ENCODE measurements around the gene GPR39. TPM values are rescaled to one million over a fixed set of nuclear protein-coding genes. Genes with fewer than 3 reads are reported as not detected.

Gene GPR39
- total RNA-seq, 1 experiment from 2014 or later, result 0.50 TPM

DNA sequence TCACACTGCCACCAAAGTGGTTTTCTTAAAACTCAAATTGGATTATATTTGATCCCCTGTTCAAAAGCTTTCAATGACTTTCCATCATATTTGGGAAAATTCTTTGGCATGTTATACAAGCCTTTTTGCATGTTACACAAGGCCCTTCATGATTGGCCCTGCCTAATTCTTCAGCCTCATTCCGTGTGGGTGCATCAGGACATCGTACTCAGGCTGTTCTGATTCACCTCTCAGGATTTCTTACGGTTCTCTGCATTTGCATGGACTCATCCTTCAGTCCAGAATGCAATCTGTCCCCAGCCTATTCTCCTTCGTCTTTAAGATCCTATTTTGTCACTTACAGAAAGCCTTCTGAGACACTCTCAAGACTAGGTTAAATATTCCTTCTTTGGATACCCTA is 145.6 kb downstream of the GPR39 start:
- no peak overlapping the region for H2BK5ac ChIP-seq (ENCODE audit: insufficient read length, low read length)
- H3K23ac ChIP-seq (ENCODE audit: insufficient read length, low read depth, low read length), result no peak overlapping the region
- H3K79me2 ChIP-seq (ENCODE audit: insufficient read depth, low read length), result no peaks in the 10 kb centered on the region
- no peaks in the 10 kb centered on the region for H3K23me2 ChIP-seq (ENCODE audit: insufficient read length, low read depth, low read length, poor library complexity, severe bottlenecking)
- H3K56ac ChIP-seq (ENCODE audit: insufficient read length, low read depth, low read length), result no peak overlapping the region
- H3K27ac Mint-ChIP-seq, result no peak overlapping the region
- peaks cover 10% of the 10 kb centered on the region in 2 experiments for H3K4me1 Mint-ChIP-seq
- no peak overlapping the region for H3K4me2 ChIP-seq (ENCODE audit: insufficient read depth, insufficient read length, low read length)
- no peak overlapping the region for H2BK15ac ChIP-seq (ENCODE audit: low read depth, low read length)
- no peak for DNase-seq
- H2AK5ac ChIP-seq (ENCODE audit: insufficient read length, low read length), result no peak overlapping the region
- no peaks in the 10 kb centered on the region; the same call in 1 of the 2 replicates for H3K27me3 Mint-ChIP-seq (ENCODE audit: low read depth)
- H2BK12ac ChIP-seq (ENCODE audit: insufficient read length, low read depth, low read length), result no peak overlapping the region
- H3K14ac ChIP-seq (ENCODE audit: insufficient read depth, low read length), result no peak overlapping the region
- H4K20me1 ChIP-seq (ENCODE audit: control insufficient read depth, insufficient read depth, insufficient read length), result no peaks in the 10 kb centered on the region
- H3K18ac ChIP-seq (ENCODE audit: insufficient read length, low read depth, low read length), result no peak overlapping the region
- no peak overlapping the region for H3K4ac ChIP-seq (ENCODE audit: low read depth, low read length)
- no peak overlapping the region for H4K91ac ChIP-seq (ENCODE audit: insufficient read length, low read depth, low read length)
- no peak overlapping the region for H3T11ph ChIP-seq (ENCODE audit: low read length)
- H4K8ac ChIP-seq (replicated peaks; ENCODE audit: insufficient read length, low read depth, low read length), result no peak overlapping the region
- no peak overlapping the region for H2BK20ac ChIP-seq (ENCODE audit: low read depth, low read length, poor library complexity, severe bottlenecking)
- H3K4me3 Mint-ChIP-seq, result no peak overlapping the region
- H4K5ac ChIP-seq (ENCODE audit: insufficient read length, low read depth, low read length), result no peak overlapping the region
- H3K9me3 ChIP-seq (ENCODE audit: control insufficient read depth, low read depth, low read length), result no peaks in the 10 kb centered on the region
- no peak overlapping the region for H3K9ac ChIP-seq (ENCODE audit: extremely low read depth, insufficient read length, low read length)
- H3K79me1 ChIP-seq (ENCODE audit: insufficient read depth, low read depth, low read length, poor library complexity, severe bottlenecking), result no peaks in the 10 kb centered on the region
- H2AFZ ChIP-seq (ENCODE audit: low read length), result no peak overlapping the region
- no peak overlapping the region for H2BK120ac ChIP-seq (ENCODE audit: low read depth, low read length, poor library complexity, severe bottlenecking)
- no peak overlapping the region for H3K27ac ChIP-seq (ENCODE audit: insufficient read length, low read depth, low read length)
- H3K4me1 ChIP-seq (ENCODE audit: insufficient read depth, low read length), result no peaks in the 10 kb centered on the region
- TF ChIP-seq, protein P1, sequence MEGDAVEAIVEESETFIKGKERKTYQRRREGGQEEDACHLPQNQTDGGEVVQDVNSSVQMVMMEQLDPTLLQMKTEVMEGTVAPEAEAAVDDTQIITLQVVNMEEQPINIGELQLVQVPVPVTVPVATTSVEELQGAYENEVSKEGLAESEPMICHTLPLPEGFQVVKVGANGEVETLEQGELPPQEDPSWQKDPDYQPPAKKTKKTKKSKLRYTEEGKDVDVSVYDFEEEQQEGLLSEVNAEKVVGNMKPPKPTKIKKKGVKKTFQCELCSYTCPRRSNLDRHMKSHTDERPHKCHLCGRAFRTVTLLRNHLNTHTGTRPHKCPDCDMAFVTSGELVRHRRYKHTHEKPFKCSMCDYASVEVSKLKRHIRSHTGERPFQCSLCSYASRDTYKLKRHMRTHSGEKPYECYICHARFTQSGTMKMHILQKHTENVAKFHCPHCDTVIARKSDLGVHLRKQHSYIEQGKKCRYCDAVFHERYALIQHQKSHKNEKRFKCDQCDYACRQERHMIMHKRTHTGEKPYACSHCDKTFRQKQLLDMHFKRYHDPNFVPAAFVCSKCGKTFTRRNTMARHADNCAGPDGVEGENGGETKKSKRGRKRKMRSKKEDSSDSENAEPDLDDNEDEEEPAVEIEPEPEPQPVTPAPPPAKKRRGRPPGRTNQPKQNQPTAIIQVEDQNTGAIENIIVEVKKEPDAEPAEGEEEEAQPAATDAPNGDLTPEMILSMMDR (conservative IDR thresholded peaks at IDR 0.05), result no peak
- no peaks in the 10 kb centered on the region for H3K27me3 ChIP-seq (ENCODE audit: insufficient read depth, low read length)
- WGBS (ENCODE audit: extremely low coverage, insufficient read length, low lambda C conversion rate), result no CpG with 5 or more reads among the region's 4 CpGs
- no peaks in the 10 kb centered on the region; a peak in 1 of 5 replicates for H3K9me3 Mint-ChIP-seq
- no peaks in the 10 kb centered on the region; a peak in 1 of 7 replicates for H3K36me3 Mint-ChIP-seq (ENCODE audit: insufficient read depth in 1 of 3, low read depth in 3 of 3)

All from H9 (cell line).